ENCODE results near the gene ZCCHC17. TPM values are rescaled to one million over a fixed set of nuclear protein-coding genes. Genes with fewer than 3 reads are reported as not detected.

ZCCHC17 gene
- total RNA-seq, 4 donors from 2014 or later, result 20.4 to 23.5 (median 21.7) TPM

DNA sequence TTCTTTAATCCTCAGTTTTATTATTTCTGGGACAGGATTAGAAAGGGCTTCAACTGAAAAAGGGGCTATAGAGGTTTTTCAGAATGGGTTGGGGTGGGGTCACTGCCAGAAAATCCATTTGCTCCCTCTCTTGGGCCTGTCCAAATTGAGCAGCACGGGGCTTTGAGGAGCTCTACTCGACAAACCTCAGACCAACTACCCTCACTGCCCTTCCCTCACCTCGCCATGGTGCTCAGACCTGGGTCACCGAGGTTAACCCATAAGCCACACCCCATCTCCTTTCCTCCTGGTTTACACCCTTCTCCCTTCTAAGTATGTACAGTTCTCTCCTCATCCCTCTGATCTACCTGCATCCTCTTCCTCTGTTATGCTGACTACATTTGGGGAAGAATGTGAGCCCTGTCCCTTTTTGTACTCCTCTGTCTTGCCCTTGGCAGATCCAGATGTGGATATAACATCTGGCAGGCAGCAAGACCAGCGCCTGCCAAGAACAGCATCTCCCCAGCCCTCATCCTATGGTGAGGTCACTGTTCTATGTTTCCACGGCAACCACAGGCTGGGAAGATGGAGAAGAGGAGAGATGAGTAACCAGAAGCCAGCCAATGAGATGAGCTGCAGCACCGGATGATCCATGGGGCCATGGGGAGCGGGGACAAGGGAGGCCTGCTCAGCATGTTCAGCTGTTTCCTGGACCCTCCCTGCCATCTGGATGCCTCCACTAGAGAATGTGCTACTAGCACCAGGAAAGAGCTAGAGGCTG, 79.7 kb downstream of the ZCCHC17 start:
- TF ChIP-seq, protein P1, sequence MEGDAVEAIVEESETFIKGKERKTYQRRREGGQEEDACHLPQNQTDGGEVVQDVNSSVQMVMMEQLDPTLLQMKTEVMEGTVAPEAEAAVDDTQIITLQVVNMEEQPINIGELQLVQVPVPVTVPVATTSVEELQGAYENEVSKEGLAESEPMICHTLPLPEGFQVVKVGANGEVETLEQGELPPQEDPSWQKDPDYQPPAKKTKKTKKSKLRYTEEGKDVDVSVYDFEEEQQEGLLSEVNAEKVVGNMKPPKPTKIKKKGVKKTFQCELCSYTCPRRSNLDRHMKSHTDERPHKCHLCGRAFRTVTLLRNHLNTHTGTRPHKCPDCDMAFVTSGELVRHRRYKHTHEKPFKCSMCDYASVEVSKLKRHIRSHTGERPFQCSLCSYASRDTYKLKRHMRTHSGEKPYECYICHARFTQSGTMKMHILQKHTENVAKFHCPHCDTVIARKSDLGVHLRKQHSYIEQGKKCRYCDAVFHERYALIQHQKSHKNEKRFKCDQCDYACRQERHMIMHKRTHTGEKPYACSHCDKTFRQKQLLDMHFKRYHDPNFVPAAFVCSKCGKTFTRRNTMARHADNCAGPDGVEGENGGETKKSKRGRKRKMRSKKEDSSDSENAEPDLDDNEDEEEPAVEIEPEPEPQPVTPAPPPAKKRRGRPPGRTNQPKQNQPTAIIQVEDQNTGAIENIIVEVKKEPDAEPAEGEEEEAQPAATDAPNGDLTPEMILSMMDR (IDR thresholded peaks at IDR 0.05; ENCODE audit: low read depth), result no peak

- TF ChIP-seq, protein P1 (IDR thresholded peaks at IDR 0.05; ENCODE audit: low read depth), result no peak
These were observed 80.6 kb downstream of the ZCCHC17 start for GRCh38 chr1:31377364-31377863.

DNA sequence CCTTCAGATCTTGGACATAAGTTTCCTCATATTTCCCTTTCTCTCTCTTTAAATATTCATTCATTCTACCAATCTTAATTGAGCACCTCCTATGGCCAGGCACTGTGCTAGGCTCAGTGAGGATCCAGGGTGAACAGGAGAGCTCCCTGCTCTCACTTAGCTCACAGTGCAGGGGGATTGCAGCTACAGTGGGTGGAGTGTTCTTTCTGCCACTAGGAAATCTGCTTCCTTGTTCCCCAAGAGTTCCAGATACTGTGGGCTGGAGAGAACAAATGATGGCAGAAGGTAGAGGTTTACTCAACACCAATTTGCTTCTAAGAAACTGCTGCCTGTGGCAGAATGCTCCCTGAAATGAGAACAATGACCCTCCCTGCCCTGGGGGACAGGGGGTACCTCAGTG, 81.2 kb downstream of the ZCCHC17 start:
- TF ChIP-seq, protein P1 (IDR thresholded peaks at IDR 0.05; ENCODE audit: low read depth), result no peak

- TF ChIP-seq, protein P1 (IDR thresholded peaks at IDR 0.05; ENCODE audit: low read depth), result no peak
These were observed 83.3 kb downstream of the ZCCHC17 start for GRCh38 chr1:31380181-31380580.

- TF ChIP-seq, protein P1 (IDR thresholded peaks at IDR 0.05; ENCODE audit: low read depth), result no peak
These were observed 84.8 kb downstream of the ZCCHC17 start for GRCh38 chr1:31381394-31382294.

GRCh38 chr1:31382379-31382989, 85.7 kb downstream of the ZCCHC17 start:
- TF ChIP-seq, protein P1 (IDR thresholded peaks at IDR 0.05; ENCODE audit: low read depth), result no peak
